ENCODE measurements around the gene INSYN1. TPM values are rescaled to one million over a fixed set of nuclear protein-coding genes. Genes with fewer than 3 reads are reported as not detected.
"Not testable (repeated sequence)": the region's sequence is repeated elsewhere in the genome, so short reads cannot be mapped to it uniquely, and the experiment has no call there.

Gene INSYN1
- total RNA-seq, 6 donors from 2014 or later, result 3.1 to 17.1 (median 5.1) TPM

DNA sequence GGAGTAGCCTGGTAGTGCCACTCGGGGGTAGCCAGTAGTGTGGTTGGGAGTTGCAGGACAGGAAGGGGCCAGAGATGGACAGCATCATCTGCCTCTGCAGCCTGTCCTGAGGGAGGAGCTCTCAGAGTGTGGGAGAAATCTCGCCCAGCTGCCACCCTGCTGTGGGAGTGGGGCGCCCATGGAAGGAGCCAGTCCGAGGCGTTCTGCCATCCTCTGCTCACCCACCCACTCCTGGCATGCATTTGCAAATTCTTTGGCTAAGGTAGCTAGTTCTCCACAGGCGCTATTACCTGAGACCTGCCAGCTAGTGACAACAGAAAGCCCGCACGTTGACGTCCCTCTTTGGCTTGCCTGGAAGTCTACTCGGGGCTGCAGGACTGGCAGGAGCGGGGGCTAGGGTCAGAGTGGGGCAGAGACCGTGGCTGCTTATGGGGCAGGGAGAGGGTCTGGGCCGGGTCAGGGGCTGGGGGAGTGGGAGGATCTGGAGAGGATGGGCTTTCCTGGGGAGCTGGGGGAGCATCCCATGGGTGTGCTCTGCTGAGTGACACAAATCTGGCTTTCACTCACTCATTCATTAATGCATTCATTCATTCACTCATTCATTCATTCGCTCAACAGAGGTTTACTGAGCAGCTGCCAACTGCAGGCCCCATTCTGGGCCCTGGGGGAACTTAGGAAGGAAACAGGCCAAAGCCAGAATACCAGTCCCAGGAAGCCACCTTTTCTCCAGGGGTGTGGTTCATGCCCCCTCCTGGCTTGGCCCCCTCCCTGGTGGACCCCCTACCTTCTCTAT lies 44.4 kb upstream of the INSYN1 start:
- Histone ChIP-seq H3K4me1 (no peaks in the 10 kb centered on the region), H3K27ac (no peak overlapping the region), H3K9me3 (no peaks in the 10 kb centered on the region), H3K36me3 (no peaks in the 10 kb centered on the region), H3K27me3 (no peaks in the 10 kb centered on the region), H3K4me3 (no peak overlapping the region)
- DNase-seq (no peak), ATAC-seq (ENCODE audit: low FRiP score in 2 of 2) (no peak)
- TF ChIP-seq POLR2AphosphoS5 (IDR thresholded peaks at IDR 0.05), result no peak
- TF ChIP-seq POLR2A (IDR thresholded peaks at IDR 0.05), result no peak
- no peak for TF ChIP-seq EP300 (IDR thresholded peaks at IDR 0.05)
- no peak for TF ChIP-seq CTCF (IDR thresholded peaks at IDR 0.05)
- 63 to 68% methylated on average over 6 to 14 of the region's 14 CpGs for WGBS, 2 donors

- TF ChIP-seq EP300 (IDR thresholded peaks at IDR 0.05), result no peak
- Histone ChIP-seq H3K36me3 (no peaks in the 10 kb centered on the region), H3K9me3 (no peaks in the 10 kb centered on the region), H3K27me3 (no peaks in the 10 kb centered on the region), H3K4me1 (no peaks in the 10 kb centered on the region), H3K4me3 (no peak overlapping the region), H3K27ac (no peak overlapping the region)
- 68 to 79% methylated on average over 10 of the region's 11 CpGs for WGBS, 2 donors
- DNase-seq (no peak), ATAC-seq (ENCODE audit: low FRiP score in 2 of 2) (no peak)
Measured at GRCh38 chr15:73796331-73796831, 43.2 kb upstream of the INSYN1 start.

GRCh38 chr15:73794443-73795133 lies 41.4 kb upstream of the INSYN1 start:
- 48 to 76% methylated on average over 6 of the region's 6 CpGs for WGBS, 2 donors
- ATAC-seq (ENCODE audit: low FRiP score in 2 of 2) (no peak), DNase-seq (no peak)

GRCh38 chr15:73792899-73793541 lies 39.9 kb upstream of the INSYN1 start:
- WGBS, 2 donors, result 87 to 90% methylated on average over 8 of the region's 8 CpGs
- not testable (repeated sequence) for H3K36me3 ChIP-seq; ATAC-seq (ENCODE audit: low FRiP score in 2 of 2); H3K4me1 ChIP-seq; DNase-seq; H3K4me3 ChIP-seq; H3K27ac ChIP-seq; H3K9me3 ChIP-seq; H3K27me3 ChIP-seq

More at GRCh38 chr15:73794443-73795133, 41.4 kb upstream of the INSYN1 start:
- H3K9me3 ChIP-seq, result no peaks in the 10 kb centered on the region
- H3K27ac ChIP-seq, result no peak overlapping the region
- TF ChIP-seq EP300 (IDR thresholded peaks at IDR 0.05) (no peak), POLR2A (IDR thresholded peaks at IDR 0.05) (no peak), POLR2AphosphoS5 (IDR thresholded peaks at IDR 0.05) (no peak), CTCF (IDR thresholded peaks at IDR 0.05) (no peak)
- H3K4me3 ChIP-seq, result no peak overlapping the region
- H3K36me3 ChIP-seq, result no peaks in the 10 kb centered on the region
- no peaks in the 10 kb centered on the region for H3K27me3 ChIP-seq
- no peaks in the 10 kb centered on the region for H3K4me1 ChIP-seq

DNA sequence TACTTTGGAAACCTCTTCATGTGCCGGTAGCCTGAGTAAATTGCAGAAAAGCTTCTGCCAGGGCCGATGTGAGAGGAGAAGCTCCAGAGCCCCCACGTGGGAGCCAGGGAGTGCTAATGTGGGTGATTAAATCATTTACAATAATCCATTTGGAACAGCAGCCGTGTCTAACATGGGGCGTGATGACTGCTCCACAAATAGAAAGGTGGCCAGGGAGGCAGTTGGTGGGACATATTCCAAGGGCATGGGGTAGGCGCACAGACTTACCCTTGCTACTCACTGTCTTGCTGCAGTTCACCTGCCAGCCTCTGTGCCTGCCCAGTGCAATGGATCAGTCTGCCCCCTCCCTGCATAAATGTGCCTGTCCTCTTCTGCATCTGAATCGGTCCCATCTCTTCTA lies 39.3 kb upstream of the INSYN1 start:
- Histone ChIP-seq H3K4me3 (no peak overlapping the region), H3K36me3 (no peaks in the 10 kb centered on the region), H3K27ac (no peak overlapping the region), H3K4me1 (no peaks in the 10 kb centered on the region), H3K27me3 (no peaks in the 10 kb centered on the region), H3K9me3 (no peaks in the 10 kb centered on the region)
- TF ChIP-seq POLR2A (IDR thresholded peaks at IDR 0.05), result no peak
- no peak for TF ChIP-seq EP300 (IDR thresholded peaks at IDR 0.05)
- TF ChIP-seq CTCF (IDR thresholded peaks at IDR 0.05), result no peak
- no peak for TF ChIP-seq POLR2AphosphoS5 (IDR thresholded peaks at IDR 0.05)
- ATAC-seq (ENCODE audit: low FRiP score in 2 of 2) (no peak), DNase-seq (no peak)
- WGBS, 2 donors, result 72 to 73% methylated on average over 6 to 7 of the region's 7 CpGs
